ENCODE measurements around the gene PGRMC2.

The PGRMC2 gene

GRCh38 chr4:128232719-128233118 lies 54.9 kb downstream of the PGRMC2 start:
- H3K4me3 ChIP-seq (ENCODE audit: low read depth, low read length), result no peak overlapping the region
- DNase-seq (ENCODE audit: low read depth), result no peak
- TF ChIP-seq CTCF (IDR thresholded peaks at IDR 0.05; ENCODE audit: low read depth, low read length) (no peak), MYC (IDR thresholded peaks at IDR 0.05; ENCODE audit: low read depth, low read length) (no peak), POLR2A (IDR thresholded peaks at IDR 0.05; ENCODE audit: extremely low read depth, insufficient read length) (no peak), MAX (IDR thresholded peaks at IDR 0.05; ENCODE audit: low read depth, low read length) (no peak)

- H3K4me3 ChIP-seq (ENCODE audit: low read depth, low read length), result no peak overlapping the region
- TF ChIP-seq MAX (IDR thresholded peaks at IDR 0.05; ENCODE audit: low read depth, low read length), result no peak
- TF ChIP-seq MYC (IDR thresholded peaks at IDR 0.05; ENCODE audit: low read depth, low read length), result no peak
- TF ChIP-seq POLR2A (IDR thresholded peaks at IDR 0.05; ENCODE audit: extremely low read depth, insufficient read length), result no peak
- TF ChIP-seq CTCF (IDR thresholded peaks at IDR 0.05; ENCODE audit: low read depth, low read length), result no peak
- DNase-seq (ENCODE audit: low read depth), result no peak
These were observed 58.5 kb downstream of the PGRMC2 start for GRCh38 chr4:128228845-128229795.

GRCh38 chr4:128227991-128228571 lies 59.5 kb downstream of the PGRMC2 start:
- no peak overlapping the region for H3K4me3 ChIP-seq (ENCODE audit: low read depth, low read length)
- no peak for TF ChIP-seq MYC (IDR thresholded peaks at IDR 0.05; ENCODE audit: low read depth, low read length)
- no peak for DNase-seq (ENCODE audit: low read depth)

GRCh38 chr4:128225148-128225547 lies 62.5 kb downstream of the PGRMC2 start:
- TF ChIP-seq MAX (IDR thresholded peaks at IDR 0.05; ENCODE audit: low read depth, low read length), result no peak
- no peak for TF ChIP-seq MYC (IDR thresholded peaks at IDR 0.05; ENCODE audit: low read depth, low read length)
- TF ChIP-seq CTCF (IDR thresholded peaks at IDR 0.05; ENCODE audit: low read depth, low read length), result no peak
- no peak for TF ChIP-seq POLR2A (IDR thresholded peaks at IDR 0.05; ENCODE audit: extremely low read depth, insufficient read length)
- no peak overlapping the region for H3K4me3 ChIP-seq (ENCODE audit: low read depth, low read length)
- no peak for DNase-seq (ENCODE audit: low read depth)

GRCh38 chr4:128221586-128221985 lies 66.0 kb downstream of the PGRMC2 start:
- H3K4me3 ChIP-seq (ENCODE audit: low read depth, low read length), result no peak overlapping the region
- no peak for DNase-seq (ENCODE audit: low read depth)
- no peak for TF ChIP-seq CTCF (IDR thresholded peaks at IDR 0.05; ENCODE audit: low read depth, low read length)
- TF ChIP-seq MYC (IDR thresholded peaks at IDR 0.05; ENCODE audit: low read depth, low read length), result no peak
- TF ChIP-seq MAX (IDR thresholded peaks at IDR 0.05; ENCODE audit: low read depth, low read length), result no peak
- TF ChIP-seq POLR2A (IDR thresholded peaks at IDR 0.05; ENCODE audit: extremely low read depth, insufficient read length), result no peak

Measured in NB4 (cell line).